MV-4-11 (cell line): ENCODE measurements around the gene FKRP.

Source experiments
- DNase-seq: peaks from one replicate; lab custom pipeline; 2025; lab: John Stamatoyannopoulos, UW

FKRP gene

DNA sequence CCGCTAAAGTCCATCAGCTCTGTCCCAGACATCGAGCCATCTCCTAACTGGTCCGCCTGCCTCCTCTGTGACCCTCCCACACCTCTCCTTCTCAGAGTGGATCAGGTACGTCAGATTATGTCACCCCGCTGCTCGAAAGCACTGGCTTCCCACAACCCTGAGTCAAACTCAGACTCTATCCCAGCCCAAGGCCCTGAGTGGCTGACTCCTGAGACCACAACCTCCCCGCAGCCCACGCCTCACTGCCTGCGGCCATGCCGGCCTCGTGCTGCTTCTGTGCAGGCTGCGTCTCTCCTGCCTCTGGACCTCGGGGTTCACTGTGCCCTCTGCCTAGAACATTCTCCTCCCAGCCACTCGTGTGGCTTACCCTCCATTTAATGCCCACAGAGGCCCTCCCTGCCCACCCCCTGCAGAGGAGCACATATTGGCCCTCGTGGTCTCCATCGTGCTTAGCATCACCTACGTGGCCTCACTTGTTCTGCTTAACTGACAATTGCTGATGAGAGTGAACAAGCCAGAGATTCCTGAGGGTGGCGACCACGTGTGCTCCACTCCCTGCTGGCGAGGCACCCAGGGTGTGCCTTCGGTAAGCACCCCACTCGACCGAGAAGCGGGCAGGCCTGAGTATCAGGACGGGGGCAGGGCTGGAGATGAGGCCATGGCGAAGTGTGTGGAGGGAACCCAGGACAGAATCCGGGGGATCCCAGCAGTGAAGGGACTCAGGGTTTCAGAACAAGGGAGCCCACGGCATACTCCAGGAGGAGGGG is 13.5 kb upstream of the FKRP start:
- peak; percentile 64 for DNase-seq

DNA sequence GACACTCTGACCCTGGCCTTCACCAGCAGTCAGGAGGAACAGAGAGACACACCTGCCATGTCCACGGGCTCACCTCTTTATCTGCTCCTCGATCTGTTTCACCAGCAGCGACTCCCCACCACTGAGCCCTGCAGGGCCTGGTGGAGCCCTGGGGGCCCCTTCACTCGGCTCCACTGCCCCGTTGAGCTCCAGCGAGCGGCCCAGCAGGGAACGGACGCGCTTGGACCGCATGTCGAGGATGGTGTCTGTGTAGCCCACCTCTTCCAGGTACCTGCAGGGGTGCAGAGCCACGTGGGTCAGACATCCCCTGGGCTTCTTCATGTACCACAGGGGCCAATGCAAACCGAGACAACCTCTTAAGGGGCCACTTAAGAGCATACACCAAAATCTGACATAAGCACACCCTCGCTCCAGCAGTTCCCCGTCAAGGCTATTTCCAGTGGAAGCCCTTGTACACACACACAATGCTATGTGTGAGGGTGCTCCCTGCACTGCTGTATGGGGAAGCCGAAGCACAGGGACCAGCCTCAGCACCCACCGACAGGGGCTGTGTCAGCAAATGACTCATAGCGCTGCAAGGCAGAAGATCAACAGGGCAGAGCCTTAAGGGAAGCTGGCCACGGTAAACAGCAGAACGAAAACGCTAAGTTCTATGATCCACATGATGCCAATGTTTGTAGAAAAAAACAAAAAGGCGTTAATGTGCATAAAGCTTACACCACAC is 12.7 kb upstream of the FKRP start:
- DNase-seq = peak; percentile 99

DNA sequence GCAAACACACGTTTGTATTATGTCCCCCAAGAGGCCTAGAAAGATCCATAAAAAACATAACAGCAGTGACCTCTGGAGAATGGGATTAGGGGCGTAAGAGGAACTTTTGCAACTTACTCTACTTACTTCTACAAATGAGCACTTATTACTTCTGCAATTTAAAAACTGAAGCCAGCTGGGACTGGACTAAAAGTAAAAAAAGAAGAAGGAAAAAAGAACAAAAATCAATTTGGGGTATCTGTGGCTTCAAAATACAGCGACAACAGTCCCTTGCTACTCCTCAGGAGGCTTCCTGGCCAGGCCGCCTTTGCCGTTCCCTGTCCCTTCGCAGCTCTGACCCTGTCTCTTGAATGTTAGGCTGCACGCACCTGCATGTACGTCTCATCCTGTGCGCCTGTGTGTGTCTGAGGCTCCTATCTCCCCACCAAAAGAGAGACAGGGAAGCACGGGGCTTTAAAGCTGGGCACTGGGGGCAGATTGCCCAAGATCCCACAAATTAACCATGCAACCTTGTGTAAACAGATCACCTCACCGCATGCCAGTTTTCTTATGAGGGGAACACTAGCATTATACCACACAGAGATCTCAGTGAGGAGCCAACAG is 12.1 kb upstream of the FKRP start:
- DNase-seq = peak; percentile 99

DNA sequence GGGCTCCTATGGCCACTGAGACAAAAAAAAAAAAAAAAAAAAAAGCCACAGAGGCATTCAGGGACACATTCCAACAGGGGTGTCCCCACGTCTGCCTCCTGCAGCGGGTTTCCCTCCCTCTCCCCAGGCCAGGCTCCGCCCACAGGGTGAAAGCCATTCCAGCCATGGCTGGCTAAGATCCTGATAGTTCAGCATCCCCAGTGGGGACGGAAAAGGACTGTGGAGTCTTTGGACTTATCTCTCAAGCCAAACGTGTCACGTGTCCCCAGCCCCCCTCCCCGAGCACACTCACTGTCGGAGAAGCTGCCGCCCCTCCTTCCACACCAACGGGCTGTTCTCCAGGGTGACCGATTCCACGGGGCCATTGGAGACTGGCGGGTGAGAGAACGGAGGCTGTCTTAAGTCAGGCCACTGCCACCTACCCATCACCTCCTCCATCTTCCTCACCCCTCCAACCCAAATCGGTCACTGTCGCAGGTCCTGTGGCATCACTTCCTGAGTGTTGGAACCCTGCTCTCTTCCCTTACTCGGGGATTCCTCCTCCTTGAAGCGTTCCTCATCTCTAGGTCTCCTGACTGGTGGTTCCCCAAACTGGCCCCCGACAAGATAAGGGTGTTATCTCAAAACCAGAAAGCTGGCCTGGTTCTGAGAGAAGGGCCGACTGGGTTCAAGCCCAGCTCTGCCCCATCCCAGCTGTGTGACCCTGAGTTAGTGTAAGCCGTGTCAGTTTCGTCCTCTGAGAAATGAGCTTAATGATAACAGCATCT is 9.1 kb upstream of the FKRP start:
- no peak for DNase-seq

DNA sequence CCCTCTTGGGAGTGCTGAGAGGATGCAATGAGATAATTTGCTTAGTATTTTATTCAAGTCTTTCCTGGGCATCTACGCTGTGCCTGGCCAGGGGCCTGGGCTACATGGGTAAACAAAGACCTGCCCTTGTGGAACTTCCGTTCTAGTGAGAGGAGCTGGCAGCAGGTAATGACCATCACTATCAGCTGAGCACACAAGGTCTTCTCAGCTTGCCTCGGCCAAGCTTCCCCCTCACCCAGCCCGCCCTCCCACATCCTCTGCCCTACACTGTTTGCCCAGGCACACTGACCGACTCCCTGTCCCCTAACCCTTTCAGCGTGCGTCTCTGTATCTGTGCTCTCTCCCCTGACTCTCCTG is 8.6 kb upstream of the FKRP start:
- DNase-seq = no peak

DNA sequence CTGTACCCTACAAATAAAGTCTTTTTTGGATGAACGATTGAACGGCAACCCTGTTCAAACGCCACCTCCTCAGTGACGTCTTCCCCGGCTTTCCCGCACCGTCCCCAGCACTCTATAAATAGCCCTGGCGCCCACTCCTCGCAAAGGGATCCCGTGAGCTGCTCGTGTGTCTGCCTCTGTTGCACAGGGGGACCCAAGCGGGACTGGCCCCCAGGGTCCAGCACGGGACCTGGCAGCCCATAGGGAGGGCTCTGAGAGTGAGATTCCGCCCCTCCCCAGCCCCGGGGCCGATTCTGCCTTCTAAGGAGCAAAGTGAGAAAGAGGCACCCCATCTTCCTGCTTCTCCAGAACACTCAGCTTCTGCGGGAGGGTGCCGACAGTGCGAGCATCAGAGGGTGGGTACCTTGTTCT is 8.1 kb upstream of the FKRP start:
- no peak for DNase-seq

DNA sequence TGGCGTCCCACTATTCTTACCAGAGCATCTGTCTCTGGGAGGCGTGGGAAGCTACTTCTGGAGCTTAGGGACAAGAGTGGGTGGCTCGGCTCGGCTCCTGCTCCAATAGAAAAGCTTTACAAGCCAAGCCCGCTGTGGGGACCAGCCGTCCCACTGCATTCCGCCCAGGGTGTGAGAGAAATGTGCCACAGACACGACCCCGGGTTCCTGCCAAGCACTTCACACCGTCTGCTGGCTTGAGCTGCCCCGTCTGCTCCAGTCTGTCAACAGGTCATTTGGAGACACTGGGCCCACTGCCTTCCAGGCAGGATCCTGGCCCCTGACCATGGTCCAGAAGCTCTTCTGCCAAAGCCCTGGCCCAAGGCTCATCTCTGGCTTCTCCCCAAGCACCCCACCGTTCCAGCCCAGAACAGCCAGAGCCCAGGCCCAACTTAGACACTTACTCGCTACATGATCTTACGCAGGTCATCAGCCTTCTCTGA is 6.5 kb upstream of the FKRP start:
- DNase-seq = no peak

DNA sequence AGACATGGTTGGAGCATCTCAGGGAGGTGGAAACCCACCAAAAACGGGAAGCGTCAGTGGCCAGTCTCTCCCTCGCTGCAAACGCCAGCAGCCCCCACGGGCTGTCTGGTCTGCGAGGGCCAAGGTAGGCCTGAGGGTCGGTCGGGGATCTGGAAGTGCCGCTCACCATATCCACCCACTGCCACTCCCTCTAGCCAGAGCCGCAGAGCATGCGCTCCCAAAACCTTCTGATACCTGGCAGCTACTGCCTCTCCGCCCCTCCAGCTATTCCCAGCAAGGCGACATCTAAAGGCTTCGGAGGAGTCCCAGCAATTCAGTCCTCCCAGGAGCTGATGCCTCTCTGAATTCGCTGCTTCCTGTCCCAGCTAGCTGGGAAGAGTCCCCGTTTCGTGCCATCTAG is 4.4 kb upstream of the FKRP start:
- DNase-seq = no peak

DNA sequence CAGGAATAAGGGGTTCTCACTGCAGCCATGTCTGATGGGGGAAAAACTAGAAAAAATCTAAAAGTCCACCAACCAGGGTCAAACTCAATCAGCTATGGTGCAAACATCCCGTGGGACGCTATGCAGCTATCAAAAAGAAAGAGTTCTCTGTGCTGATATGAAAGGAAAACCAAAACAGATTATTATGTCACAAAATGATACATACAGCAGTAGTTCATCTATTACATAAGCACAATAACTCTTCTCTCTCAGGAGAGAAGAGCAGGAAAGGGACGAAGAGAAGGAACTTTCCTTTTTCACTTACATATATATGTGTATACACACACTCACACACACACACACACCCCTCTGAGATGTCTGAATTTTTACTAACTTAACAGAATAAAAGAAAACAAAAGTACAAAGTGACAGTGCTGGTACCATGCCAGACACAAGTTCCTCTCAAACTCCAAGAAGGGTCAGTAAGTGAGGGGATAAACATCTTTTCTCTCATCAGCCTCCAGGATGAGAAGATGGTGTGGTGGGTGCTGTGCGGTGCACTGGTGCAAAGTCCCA is 2.9 kb upstream of the FKRP start:
- DNase-seq = no peak

DNA sequence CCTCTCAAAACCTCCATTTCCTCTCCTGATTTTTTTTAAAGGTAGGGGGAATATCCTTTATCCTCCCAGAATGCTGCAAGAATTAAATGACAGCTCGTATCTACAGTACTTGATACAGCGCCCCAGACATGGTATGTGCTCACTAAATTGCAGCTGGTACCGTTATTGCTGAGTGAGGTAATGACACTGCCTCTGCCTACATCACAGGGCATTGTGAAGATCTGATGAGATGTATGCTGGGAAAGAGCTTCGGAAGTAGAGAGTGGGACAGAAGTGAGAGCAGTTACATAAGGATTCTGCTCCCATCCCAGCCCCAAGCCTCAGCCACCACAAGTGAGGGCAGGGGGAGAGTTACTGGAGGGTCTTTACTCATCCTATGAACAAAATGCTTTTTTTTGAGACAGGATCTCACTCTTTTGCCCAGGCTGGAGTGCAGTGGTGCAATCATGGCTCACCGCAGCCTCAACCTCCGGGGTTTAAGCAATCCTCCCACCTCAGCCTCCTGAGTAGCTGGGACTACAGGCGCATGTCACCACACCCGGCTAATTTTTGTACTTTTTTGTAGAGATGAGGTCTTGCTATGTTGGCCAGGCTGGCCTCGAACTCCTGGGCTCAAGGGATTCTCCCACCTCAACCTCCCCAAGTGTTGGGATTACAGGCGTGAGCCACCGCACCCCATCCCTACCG is 1.7 kb upstream of the FKRP start:
- DNase-seq = no peak

DNA sequence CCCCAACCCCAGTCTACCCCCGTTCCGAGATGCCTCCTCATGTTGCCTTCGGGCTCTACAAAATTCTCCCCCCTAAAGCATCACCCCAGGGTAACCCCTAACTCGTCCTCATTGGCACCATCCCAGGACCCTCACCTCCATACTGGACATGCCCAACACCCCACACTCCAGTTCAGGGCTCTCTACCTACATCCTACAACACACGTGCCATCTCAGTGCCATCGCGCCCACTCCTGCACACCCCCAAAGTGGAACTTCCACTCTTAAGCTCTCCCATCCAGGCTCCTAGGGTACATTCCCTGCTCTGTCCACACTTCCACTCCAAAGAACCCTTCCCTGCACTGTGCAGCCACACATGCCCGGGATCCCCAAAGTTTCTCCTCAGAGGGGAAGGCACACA is 827 bp upstream of the FKRP start:
- no peak for DNase-seq

DNA sequence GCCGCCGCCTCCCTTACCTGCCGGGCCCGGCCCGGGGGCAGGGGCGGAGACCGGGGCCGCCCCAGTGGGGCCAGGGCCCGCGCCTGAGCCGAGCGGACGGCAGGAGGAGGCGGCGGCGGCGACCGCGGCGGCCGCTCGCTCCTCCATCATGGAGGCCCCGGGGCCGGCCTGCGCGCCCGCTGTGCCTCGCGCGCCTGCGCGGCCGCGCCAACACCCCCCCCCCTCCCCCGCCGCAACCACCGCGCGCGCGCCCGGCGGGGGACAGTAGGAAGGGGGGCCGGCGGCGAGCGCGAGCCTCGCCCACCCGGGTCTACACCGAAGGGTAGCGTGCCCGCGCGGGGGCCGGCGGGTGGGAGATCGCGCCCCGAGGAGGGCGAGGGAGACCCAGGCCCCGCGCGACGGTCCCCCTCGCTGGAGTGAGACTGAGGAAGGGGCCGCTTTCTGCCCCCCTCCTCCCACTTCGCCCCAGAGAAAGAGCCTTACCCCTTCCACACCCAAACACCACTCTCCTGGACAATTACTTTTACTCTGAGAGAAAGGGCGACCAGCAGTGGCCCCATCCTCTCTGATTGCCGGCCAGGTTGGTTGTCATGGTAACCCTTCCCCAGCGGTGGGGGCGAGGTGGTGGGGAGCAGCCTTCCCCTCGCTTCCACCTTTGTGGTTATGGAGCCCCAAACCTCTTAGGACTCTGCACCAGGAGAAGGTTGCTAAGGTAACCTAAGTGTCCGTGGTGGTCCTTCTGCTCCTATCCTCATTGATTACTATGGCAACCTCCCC is 612 bp downstream of the FKRP start, which contains the start of gene STRN4:
TSS of gene STRN4 (minus strand) at position 170 of the 777 bp plus-strand sequence. CDS start at position 150, 20 bp downstream.
- DNase-seq = peak; percentile 33

DNA sequence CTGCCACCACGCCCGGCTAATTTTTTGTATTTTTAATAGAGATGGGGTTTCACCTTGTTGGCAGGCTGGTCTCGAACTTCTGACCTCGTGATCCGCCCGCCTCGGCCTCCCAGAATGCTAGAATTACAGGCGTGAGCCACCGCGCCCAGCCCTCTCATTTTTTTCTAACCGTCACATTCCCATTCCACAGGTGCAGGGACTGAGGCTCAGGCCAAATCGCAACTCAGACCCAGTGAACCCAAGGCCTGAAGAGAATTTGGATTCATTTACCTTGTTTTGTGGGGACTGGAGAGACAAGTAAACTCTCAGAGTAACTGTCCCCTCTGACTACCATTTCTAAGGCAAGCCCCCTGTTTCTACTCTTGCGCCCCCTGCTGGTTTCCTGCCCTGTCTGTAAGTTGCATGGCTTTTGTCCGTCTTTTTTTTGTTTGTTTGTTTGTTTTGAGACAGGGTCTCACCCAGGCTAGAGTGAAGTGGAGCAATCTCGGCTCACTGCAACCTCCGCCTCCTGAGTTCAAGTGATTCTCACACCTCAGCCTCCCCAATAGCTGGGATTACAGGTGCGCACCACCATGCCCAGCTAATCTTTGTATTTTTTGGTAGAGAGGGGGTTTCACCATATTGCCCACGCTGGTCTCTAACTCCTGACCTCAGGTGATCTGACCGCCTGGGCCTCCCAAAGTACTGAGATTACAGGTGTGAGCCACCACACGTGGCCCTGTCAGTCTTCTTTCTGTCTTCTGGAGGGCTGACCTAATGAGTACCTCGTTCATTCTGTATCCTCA is 2.7 kb downstream of the FKRP start:
- DNase-seq = peak; percentile 62

DNA sequence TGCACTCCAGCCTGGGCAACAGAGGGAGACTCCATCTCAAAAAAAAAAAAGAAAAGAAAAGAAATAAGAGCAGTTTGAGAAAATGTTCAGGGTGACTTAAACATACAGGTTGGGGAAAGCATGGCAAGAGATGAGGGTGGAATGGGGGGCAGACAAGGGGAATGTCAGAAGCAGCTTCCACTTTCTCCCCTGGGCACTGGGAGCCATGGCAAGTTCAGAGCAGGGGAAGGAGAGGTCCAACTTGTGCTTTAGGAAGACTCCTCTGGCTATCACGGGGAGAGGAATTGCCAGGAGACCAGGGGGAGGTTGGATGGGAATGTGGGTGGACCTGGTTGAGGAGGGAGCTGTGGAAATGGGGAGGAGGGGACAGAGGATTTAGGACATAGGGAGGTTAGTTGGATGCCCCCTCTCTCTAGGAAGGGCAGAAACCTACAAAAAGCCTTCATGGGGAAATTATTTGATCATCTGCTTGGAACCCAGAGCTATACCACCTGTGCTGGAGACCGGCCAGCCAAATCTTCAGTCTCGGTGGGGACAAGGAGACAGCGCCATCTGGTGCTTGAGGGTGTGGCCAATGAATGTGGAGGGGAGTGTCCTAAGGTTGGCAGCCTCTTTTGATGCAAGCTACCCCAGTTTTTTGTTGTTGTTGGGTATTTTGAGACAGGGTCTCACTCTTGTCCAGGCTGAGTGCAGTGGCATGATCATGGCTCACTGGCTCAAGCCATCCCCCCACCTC is 7.7 kb downstream of the FKRP start:
- DNase-seq = peak; percentile 65

DNA sequence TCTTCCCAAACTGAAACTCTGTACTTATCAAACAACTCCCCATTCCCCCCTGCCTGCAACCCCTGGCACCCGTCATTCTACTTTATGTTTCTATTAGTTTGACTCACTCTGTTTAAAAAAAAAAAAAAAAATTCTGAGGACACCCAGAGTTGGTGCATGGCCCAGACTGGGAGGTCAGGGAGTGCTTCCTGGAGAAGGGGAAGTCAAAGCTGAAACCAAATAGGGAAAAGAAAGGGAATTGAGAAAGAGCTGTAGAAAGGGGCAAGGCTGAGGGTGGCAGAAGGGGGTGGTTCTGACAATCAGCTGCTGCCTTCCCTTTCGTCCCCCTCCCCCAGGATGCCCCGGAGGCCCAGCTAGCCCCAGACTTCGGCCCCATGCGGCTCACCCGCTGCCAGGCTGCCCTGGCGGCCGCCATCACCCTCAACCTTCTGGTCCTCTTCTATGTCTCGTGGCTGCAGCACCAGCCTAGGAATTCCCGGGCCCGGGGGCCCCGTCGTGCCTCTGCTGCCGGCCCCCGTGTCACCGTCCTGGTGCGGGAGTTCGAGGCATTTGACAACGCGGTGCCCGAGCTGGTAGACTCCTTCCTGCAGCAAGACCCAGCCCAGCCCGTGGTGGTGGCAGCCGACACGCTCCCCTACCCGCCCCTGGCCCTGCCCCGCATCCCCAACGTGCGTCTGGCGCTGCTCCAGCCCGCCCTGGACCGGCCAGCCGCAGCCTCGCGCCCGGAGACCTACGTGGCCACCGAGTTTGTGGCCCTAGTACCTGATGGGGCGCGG is 9.4 kb downstream of the FKRP start:
- peak; percentile 91 for DNase-seq

DNA sequence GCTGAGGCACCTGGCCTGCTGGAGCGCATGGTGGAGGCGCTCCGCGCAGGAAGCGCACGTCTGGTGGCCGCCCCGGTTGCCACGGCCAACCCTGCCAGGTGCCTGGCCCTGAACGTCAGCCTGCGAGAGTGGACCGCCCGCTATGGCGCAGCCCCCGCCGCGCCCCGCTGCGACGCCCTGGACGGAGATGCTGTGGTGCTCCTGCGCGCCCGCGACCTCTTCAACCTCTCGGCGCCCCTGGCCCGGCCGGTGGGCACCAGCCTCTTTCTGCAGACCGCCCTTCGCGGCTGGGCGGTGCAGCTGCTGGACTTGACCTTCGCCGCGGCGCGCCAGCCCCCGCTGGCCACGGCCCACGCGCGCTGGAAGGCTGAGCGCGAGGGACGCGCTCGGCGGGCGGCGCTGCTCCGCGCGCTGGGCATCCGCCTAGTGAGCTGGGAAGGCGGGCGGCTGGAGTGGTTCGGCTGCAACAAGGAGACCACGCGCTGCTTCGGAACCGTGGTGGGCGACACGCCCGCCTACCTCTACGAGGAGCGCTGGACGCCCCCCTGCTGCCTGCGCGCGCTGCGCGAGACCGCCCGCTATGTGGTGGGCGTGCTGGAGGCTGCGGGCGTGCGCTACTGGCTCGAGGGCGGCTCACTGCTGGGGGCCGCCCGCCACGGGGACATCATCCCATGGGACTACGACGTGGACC is 10.1 kb downstream of the FKRP start:
- DNase-seq = no peak

DNA sequence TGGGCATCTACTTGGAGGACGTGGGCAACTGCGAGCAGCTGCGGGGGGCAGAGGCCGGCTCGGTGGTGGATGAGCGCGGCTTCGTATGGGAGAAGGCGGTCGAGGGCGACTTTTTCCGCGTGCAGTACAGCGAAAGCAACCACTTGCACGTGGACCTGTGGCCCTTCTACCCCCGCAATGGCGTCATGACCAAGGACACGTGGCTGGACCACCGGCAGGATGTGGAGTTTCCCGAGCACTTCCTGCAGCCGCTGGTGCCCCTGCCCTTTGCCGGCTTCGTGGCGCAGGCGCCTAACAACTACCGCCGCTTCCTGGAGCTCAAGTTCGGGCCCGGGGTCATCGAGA is 10.7 kb downstream of the FKRP start:
- DNase-seq = no peak

DNA sequence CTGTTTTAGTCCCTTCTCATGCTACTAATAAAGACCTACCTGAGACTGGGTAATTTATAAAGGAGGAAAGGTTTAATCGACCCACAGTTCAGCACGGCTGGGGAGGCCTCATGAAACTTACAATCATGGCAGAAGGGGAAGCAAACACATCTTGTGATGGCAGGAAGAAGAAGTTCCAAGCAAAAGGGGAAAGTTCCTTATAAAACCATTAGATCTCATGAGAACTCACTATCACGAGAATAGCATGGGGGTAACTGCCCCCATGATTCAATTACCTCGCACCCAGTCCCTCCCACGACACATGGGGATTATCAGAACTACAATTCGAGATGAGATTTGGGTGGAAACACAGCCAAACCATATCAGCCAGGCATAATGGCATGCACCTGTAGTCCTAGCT is 13.3 kb downstream of the FKRP start:
- DNase-seq = peak; percentile 58
